ENCODE measurements around the gene GXYLT2.
"Not testable (repeated sequence)": the region's sequence is repeated elsewhere in the genome, so short reads cannot be mapped to it uniquely, and the experiment has no call there.

GXYLT2 gene

GRCh38 chr3:72892081-72892775 is 4.4 kb downstream of the GXYLT2 start:
- DNase-seq = peak; percentile 24 to 70

- no peak for DNase-seq
These were observed 5.0 kb downstream of the GXYLT2 start for GRCh38 chr3:72892870-72893269.

- no peak for DNase-seq
These were observed 7.2 kb downstream of the GXYLT2 start for GRCh38 chr3:72894976-72895552.

GRCh38 chr3:72896996-72897757 is 9.3 kb downstream of the GXYLT2 start:
- DNase-seq = no peak

- no peak for DNase-seq
These were observed 9.8 kb downstream of the GXYLT2 start for GRCh38 chr3:72897758-72898007.

GRCh38 chr3:72899349-72899765 is 11.5 kb downstream of the GXYLT2 start:
- no peak for DNase-seq

- no peak for DNase-seq
These were observed 12.2 kb downstream of the GXYLT2 start for GRCh38 chr3:72900048-72900447.

- no peak for DNase-seq
These were observed 14.0 kb downstream of the GXYLT2 start for GRCh38 chr3:72901840-72902239.

- DNase-seq = no peak
These were observed 15.2 kb downstream of the GXYLT2 start for GRCh38 chr3:72903004-72903403.

GRCh38 chr3:72904163-72904562 is 16.3 kb downstream of the GXYLT2 start:
- DNase-seq = no peak

GRCh38 chr3:72906154-72906553 is 18.3 kb downstream of the GXYLT2 start:
- no peak for DNase-seq

- no peak for DNase-seq
These were observed 19.4 kb downstream of the GXYLT2 start for GRCh38 chr3:72907131-72907711.

GRCh38 chr3:72907731-72908620 is 20.1 kb downstream of the GXYLT2 start:
- DNase-seq = no peak

- DNase-seq = no peak
These were observed 21.7 kb downstream of the GXYLT2 start for GRCh38 chr3:72909591-72909990.

- DNase-seq = no peak
These were observed 24.7 kb downstream of the GXYLT2 start for GRCh38 chr3:72912532-72912931.

GRCh38 chr3:72914383-72914782 is 26.5 kb downstream of the GXYLT2 start:
- DNase-seq = no peak

GRCh38 chr3:72916250-72916649 is 28.4 kb downstream of the GXYLT2 start:
- DNase-seq = no peak

- DNase-seq = no peak
These were observed 31.7 kb downstream of the GXYLT2 start for GRCh38 chr3:72919520-72919919.

- no peak for DNase-seq
These were observed 36.2 kb downstream of the GXYLT2 start for GRCh38 chr3:72924055-72924454.

GRCh38 chr3:72928781-72929735 is 41.2 kb downstream of the GXYLT2 start:
- DNase-seq = not testable (repeated sequence)

- no peak for DNase-seq
These were observed 42.9 kb downstream of the GXYLT2 start for GRCh38 chr3:72930754-72931153.

- DNase-seq = no peak
These were observed 44.6 kb downstream of the GXYLT2 start for GRCh38 chr3:72932416-72932815.

All from NCI-H2081 (cell line).